ENCODE measurements around the gene CPB2. TPM values are rescaled to one million over a fixed set of nuclear protein-coding genes. Genes with fewer than 3 reads are reported as not detected.

CPB2 gene
- total RNA-seq, 2 donors from 2014 or later = not detected

GRCh38 chr13:46145950-46146349 is 41.1 kb upstream of the CPB2 start:
- peaks cover 5% of the 10 kb centered on the region for H3K27me3 ChIP-seq (ENCODE audit: control insufficient read depth, insufficient read depth, low read length, poor library complexity, severe bottlenecking)
- peaks cover 27% of the 10 kb centered on the region for H3K4me1 Mint-ChIP-seq
- no peak for TF ChIP-seq CTCF (conservative IDR thresholded peaks at IDR 0.05)
- H3K4me3 ChIP-seq (ENCODE audit: low read length) = no peak overlapping the region
- no peak for DNase-seq
- peaks cover 7% of the 10 kb centered on the region for H3K9me3 ChIP-seq (ENCODE audit: control insufficient read depth, low read length)
- no peaks in the 10 kb centered on the region for H3K36me3 ChIP-seq (ENCODE audit: control insufficient read depth, insufficient read depth, low read length)
- H3K27ac Mint-ChIP-seq = no peak overlapping the region
- no peak overlapping the region for H3K9ac ChIP-seq (ENCODE audit: extremely low read depth, low read length, poor library complexity, severe bottlenecking)
- H3K9me3 Mint-ChIP-seq = peaks cover 5% of the 10 kb centered on the region
- peaks cover 4% of the 10 kb centered on the region for H3K36me3 Mint-ChIP-seq (ENCODE audit: low read depth)
- no peaks in the 10 kb centered on the region for H3K4me1 ChIP-seq (ENCODE audit: control insufficient read depth, insufficient read depth, low read length)
- 56% methylated on average over 2 of the region's 2 CpGs; no CpG with 5 or more reads in 1 of the 2 experiments for WGBS, 2 experiments (ENCODE audit: insufficient coverage in 1 of 2, insufficient read length in 1 of 2)
- H3K27me3 Mint-ChIP-seq (ENCODE audit: insufficient read depth) = no peaks in the 10 kb centered on the region
- no peak overlapping the region for H3K4me3 Mint-ChIP-seq
- no peak overlapping the region for H3K27ac ChIP-seq (ENCODE audit: low read depth, low read length)

- Histone ChIP-seq H3K4me3 (ENCODE audit: low read length) (no peak overlapping the region), H3K9ac (ENCODE audit: extremely low read depth, low read length, poor library complexity, severe bottlenecking) (no peak overlapping the region), H3K27me3 (ENCODE audit: control insufficient read depth, insufficient read depth, low read length, poor library complexity, severe bottlenecking) (peaks cover 5% of the 10 kb centered on the region), H3K27ac (ENCODE audit: low read depth, low read length) (no peak overlapping the region), H3K36me3 (ENCODE audit: control insufficient read depth, insufficient read depth, low read length) (no peaks in the 10 kb centered on the region), H3K4me1 (ENCODE audit: control insufficient read depth, insufficient read depth, low read length) (no peaks in the 10 kb centered on the region), H3K9me3 (ENCODE audit: control insufficient read depth, low read length) (no peaks in the 10 kb centered on the region)
- Mint-ChIP-seq H3K27ac (no peak overlapping the region), H3K4me1 (peaks cover 23% of the 10 kb centered on the region), H3K27me3 (ENCODE audit: insufficient read depth) (no peaks in the 10 kb centered on the region), H3K36me3 (ENCODE audit: low read depth) (no peaks in the 10 kb centered on the region), H3K9me3 (no peaks in the 10 kb centered on the region), H3K4me3 (no peak overlapping the region)
- no peak for TF ChIP-seq CTCF (conservative IDR thresholded peaks at IDR 0.05)
- DNase-seq = no peak
- 88 to 89% methylated on average over 4 of the region's 4 CpGs for WGBS, 2 experiments (ENCODE audit: insufficient coverage in 1 of 2, insufficient read length in 1 of 2)
Observed at GRCh38 chr13:46145135-46145534, 40.3 kb upstream of the CPB2 start.

- peaks cover 5% of the 10 kb centered on the region for H3K27me3 ChIP-seq (ENCODE audit: control insufficient read depth, insufficient read depth, low read length, poor library complexity, severe bottlenecking)
- TF ChIP-seq CTCF (conservative IDR thresholded peaks at IDR 0.05) = no peak
- H3K9me3 Mint-ChIP-seq = no peaks in the 10 kb centered on the region
- DNase-seq = no peak
- 73 to 94% methylated on average over 3 to 4 of the region's 4 CpGs for WGBS, 2 experiments (ENCODE audit: insufficient coverage in 1 of 2, insufficient read length in 1 of 2)
- no peaks in the 10 kb centered on the region for H3K36me3 Mint-ChIP-seq (ENCODE audit: low read depth)
- no peaks in the 10 kb centered on the region for H3K4me1 ChIP-seq (ENCODE audit: control insufficient read depth, insufficient read depth, low read length)
- H3K27me3 Mint-ChIP-seq (ENCODE audit: insufficient read depth) = no peaks in the 10 kb centered on the region
- no peaks in the 10 kb centered on the region for H3K9me3 ChIP-seq (ENCODE audit: control insufficient read depth, low read length)
- H3K27ac Mint-ChIP-seq = no peak overlapping the region
- no peak overlapping the region for H3K4me3 Mint-ChIP-seq
- H3K9ac ChIP-seq (ENCODE audit: extremely low read depth, low read length, poor library complexity, severe bottlenecking) = no peak overlapping the region
- no peaks in the 10 kb centered on the region for H3K36me3 ChIP-seq (ENCODE audit: control insufficient read depth, insufficient read depth, low read length)
- H3K4me1 Mint-ChIP-seq = peaks cover 23% of the 10 kb centered on the region
- H3K4me3 ChIP-seq (ENCODE audit: low read length) = no peak overlapping the region
- no peak overlapping the region for H3K27ac ChIP-seq (ENCODE audit: low read depth, low read length)
Observed at GRCh38 chr13:46143184-46143701, 38.4 kb upstream of the CPB2 start.
